ENCODE data around the gene CAB39. TPM values are rescaled to one million over a fixed set of nuclear protein-coding genes. Genes with fewer than 3 reads are reported as not detected.

The CAB39 gene
- total RNA-seq, 1 donor: 68.5 TPM

DNA sequence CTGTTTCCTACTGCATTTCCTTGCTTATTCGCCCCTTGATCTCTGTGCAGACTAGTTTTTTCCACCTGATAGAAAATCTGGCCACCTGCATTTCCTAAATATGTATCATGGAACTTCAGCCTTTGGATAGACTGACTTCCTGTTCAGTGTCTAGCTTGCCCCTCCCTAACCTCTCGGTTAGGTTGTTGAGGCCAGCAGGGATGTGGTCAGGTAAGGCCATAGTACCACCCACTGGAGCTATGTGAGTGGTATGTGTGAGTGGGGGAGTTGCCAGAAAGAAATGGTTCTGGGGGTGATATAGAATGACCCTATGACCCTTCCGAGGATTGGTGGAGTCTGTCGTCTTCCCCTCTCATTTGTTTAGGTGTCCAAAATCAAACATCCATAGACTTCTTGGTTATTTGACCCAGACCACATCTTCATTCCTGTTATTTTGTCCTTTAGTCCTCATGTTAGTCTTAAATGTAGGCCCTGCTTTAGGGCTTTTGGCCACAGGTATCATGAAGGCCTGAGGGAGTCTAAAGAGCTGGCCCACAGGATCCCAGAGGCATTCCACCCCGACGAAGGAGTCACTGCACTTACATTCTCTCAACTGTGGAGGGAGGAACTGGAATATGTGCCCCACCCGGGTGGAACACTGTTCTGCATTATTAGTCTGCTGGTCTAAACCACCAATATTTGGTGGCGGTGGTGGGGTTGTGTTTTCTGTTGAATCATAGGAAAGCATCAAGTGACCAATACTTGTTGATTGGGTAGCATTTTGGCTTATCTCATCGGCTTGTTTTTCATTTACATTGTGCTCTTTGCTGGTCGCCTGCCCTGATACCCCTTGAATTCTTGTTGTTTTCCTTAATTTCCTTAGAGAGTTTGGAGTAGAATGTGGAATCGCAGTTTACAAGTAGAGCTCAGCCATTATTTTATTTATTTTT, 21.9 kb downstream of the CAB39 start:
- DNase-seq (ENCODE audit: low read depth): no peak
- TF ChIP-seq, protein P1, sequence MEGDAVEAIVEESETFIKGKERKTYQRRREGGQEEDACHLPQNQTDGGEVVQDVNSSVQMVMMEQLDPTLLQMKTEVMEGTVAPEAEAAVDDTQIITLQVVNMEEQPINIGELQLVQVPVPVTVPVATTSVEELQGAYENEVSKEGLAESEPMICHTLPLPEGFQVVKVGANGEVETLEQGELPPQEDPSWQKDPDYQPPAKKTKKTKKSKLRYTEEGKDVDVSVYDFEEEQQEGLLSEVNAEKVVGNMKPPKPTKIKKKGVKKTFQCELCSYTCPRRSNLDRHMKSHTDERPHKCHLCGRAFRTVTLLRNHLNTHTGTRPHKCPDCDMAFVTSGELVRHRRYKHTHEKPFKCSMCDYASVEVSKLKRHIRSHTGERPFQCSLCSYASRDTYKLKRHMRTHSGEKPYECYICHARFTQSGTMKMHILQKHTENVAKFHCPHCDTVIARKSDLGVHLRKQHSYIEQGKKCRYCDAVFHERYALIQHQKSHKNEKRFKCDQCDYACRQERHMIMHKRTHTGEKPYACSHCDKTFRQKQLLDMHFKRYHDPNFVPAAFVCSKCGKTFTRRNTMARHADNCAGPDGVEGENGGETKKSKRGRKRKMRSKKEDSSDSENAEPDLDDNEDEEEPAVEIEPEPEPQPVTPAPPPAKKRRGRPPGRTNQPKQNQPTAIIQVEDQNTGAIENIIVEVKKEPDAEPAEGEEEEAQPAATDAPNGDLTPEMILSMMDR (IDR thresholded peaks at IDR 0.05; ENCODE audit: insufficient read depth, low read length): no peak
- H3K4me3 ChIP-seq (ENCODE audit: low read depth, low read length): no peak overlapping the region

DNA sequence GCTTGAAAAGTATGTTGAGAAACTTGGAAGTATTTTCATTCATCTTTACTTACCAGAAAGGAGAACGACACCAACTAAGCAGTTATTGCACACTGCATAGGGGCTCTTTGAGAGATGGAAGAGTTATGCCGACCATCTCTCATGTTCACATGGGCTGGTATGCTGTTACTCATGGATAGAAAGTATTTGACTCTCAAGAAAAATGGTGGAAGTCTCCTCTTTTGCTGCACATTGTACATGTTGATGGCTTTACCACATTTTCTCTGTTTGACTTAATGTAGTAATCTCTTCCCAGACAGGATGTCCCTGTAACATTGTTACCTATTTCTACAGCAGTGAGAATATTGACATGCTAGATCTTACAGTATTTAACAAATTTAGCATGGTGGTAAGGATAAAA, 23.2 kb downstream of the CAB39 start:
- no peak overlapping the region for H3K4me3 ChIP-seq (ENCODE audit: low read depth, low read length)
- DNase-seq (ENCODE audit: low read depth): no peak
- TF ChIP-seq, protein P1 (IDR thresholded peaks at IDR 0.05; ENCODE audit: insufficient read depth, low read length): no peak

DNA sequence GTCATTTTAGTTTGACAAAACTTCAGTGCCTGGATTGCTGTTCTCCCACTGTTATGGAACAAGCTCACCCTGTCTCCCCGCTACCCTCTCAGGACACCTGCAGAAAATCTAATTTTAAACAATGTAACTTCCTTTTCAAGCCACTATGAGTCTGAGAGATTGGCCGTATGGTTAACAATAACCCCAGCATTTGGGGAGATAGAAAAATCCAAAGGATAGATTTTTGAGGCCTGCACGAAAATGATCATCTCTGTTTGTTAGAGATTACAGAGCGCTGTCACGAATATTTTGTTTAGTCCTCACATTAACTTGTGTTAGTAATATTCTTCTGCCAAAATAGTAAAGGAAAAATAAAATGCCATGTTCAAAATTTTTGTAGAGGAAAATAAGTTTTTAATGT, 24.7 kb downstream of the CAB39 start:
- DNase-seq (ENCODE audit: low read depth): no peak
- no peak overlapping the region for H3K4me3 ChIP-seq (ENCODE audit: low read depth, low read length)
- TF ChIP-seq, protein P1 (IDR thresholded peaks at IDR 0.05; ENCODE audit: insufficient read depth, low read length): no peak

DNA sequence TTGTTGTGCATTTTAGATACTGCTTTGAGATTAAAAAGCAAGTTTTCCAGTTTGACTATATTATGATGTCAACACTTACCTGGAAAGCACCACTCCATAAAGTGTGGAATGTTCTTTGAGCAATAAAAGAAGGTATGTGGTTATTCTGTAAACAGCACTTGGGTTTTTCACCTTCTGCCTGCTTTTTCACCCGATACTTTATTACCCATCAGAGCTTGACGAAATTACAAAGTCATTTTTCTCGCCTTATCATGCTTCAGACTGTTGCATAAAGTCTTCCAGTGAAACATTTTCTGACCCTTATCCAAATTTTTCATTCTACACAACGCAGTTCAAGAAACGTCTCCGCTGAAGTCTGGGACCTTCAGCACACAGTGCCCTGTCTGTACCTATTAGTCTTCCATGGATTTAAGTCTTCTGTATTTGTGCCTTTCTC, 25.2 kb downstream of the CAB39 start:
- no peak overlapping the region for H3K4me3 ChIP-seq (ENCODE audit: low read depth, low read length)
- DNase-seq (ENCODE audit: low read depth): peak; percentile 40
- TF ChIP-seq, protein P1 (IDR thresholded peaks at IDR 0.05; ENCODE audit: insufficient read depth, low read length): no peak

DNA sequence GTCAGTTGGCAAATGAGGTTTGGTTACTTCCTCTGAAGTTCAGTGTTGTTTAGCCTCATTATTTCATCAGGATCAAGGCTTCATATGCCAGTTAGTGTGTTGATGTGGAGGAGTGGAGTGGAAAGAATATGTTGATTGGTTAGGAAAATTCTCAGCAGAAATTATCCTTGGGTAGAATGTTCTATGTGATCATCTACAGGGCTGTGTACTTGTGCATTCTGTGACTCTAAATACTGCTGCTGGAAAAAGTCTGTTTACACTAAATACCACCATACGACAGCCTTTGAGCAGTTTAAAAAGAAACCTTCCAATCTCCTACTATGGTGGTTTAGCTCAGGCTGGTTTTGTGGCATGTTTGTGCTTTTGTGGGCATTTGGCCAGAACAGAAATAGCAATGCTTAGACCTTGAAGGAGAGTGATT, 25.8 kb downstream of the CAB39 start:
- peak; percentile 54 for DNase-seq (ENCODE audit: low read depth)
- no peak overlapping the region for H3K4me3 ChIP-seq (ENCODE audit: low read depth, low read length)
- TF ChIP-seq, protein P1 (IDR thresholded peaks at IDR 0.05; ENCODE audit: insufficient read depth, low read length): no peak

DNA sequence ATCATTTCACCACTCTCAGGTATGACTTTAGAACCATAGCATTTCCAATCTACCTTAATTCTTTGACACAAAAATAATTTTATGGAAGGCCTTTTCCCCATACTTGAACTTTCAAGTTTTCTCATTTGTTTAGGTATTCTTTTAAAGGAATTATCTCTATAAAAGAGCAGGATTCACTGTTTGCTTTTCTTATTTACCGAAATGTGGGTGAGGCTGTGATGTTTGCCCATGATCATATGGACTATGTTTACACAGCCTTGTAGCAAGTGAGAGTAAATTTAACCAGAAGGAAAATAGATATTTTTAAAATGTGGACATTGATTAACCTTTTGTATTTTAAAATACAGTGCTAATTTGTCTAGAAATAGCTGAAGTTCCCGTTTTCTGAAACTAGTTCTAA, 26.3 kb downstream of the CAB39 start:
- H3K4me3 ChIP-seq (ENCODE audit: low read depth, low read length): no peak overlapping the region
- DNase-seq (ENCODE audit: low read depth): no peak
- TF ChIP-seq, protein P1 (IDR thresholded peaks at IDR 0.05; ENCODE audit: insufficient read depth, low read length): no peak
